H1 (cell line): ENCODE measurements around the gene MYBPC3. TPM values are rescaled to one million over a fixed set of nuclear protein-coding genes. Genes with fewer than 3 reads are reported as not detected.

Experiments
- CHD1 ChIP-seq: IDR thresholded peaks from 2 replicates; pipeline ENCODE4 v1.6.1; 2012; ENCODE audit warnings: low read depth, low read length, improper control_type of control experiment
- NANOG ChIP-seq: IDR thresholded peaks from 2 replicates; pipeline ENCODE4 v1.6.1; 2011; ENCODE audit warnings: low read length, low read depth, mild to moderate bottlenecking, inconsistent platforms; ENCODE audit not compliant: insufficient read depth, poor library complexity, severe bottlenecking
- RBBP5 ChIP-seq: IDR thresholded peaks from 2 replicates; pipeline ENCODE4 v1.7.1; 2012; ENCODE audit warnings: low read depth, mild to moderate bottlenecking, inconsistent platforms, low read length, moderate library complexity, borderline replicate concordance
- SUZ12 ChIP-seq: fragments of 200-600 bp; sonication (generic); IDR thresholded peaks from 2 replicates; pipeline ENCODE4 v1.6.1; 2012; ENCODE audit warnings: mild to moderate bottlenecking, inconsistent platforms, low read length, moderate library complexity, mixed read lengths
- polyA plus RNA-seq, 7 experiments: library from polyadenylated mRNA; depleted of rRNA in 3 of 7; stranded (reverse) in 5 of 7; unstranded in 2 of 7; fragments of >200 nt in 5 of 7; fragments of 200-250 nt in 2 of 7; gene quantifications; 1 replicate in 5 of 7; 2 replicates in 1 of 7; 4 replicates in 1 of 7; pipeline versions ENCODE4 v1.2.1 to v1.2.3, GENCODE V29; 2011 to 2013; ENCODE audit warnings: missing spikeins in 2 of 7, mixed read lengths in 2 of 7
- total RNA-seq: library from RNA; stranded (reverse); fragmentation: NEBNext Ultra II Directional; extraction: Animal tissue kit (Norgen Biotek cat#: 25700); gene quantifications from 2 replicates; pipeline ENCODE4 v1.2.1, GENCODE V29; 2021

MYBPC3 gene
- total and polyA plus RNA-seq, 2 of the 8 experiments (the other 6 are each of a cell fraction or from before 2014, with no cell fraction given), result 0.05 TPM; not detected in 1

DNA sequence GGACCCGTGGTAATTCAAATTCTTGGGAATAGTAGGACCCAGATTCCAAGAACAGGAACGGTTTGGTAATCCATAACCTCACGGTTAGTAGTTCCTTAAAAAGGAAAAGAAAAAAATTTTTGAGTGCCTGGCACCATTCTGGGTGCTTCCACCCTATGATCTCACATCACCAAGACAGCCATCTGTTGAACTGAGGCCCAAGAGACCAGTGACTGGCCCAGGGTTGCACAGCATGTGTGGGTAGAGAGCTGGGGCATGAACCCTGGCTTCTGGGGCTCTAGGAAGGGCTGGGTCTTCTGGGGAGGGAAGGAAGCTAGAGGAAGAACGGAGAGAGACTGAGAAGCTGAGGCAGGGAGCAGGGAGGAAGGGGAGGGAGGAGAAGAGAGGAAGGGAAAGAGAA, 30.6 kb upstream of the MYBPC3 start (continued):
- no peak for TF ChIP-seq CHD1
- TF ChIP-seq NANOG, result no peak
- no peak for TF ChIP-seq RBBP5
- no peak for TF ChIP-seq SUZ12
